HG03175 (cell line): Measurements from ENCODE around the gene FGB.
A peak's percentile ranks its signal among the peaks of the same experiment; 100 is the strongest.

ENCODE experiments used
- ATAC-seq: cut with Tn5 transposase; IDR thresholded peaks from one replicate; pipeline ENCODE4 v1.9.1; 2021; ENCODE audit warnings: mild to moderate bottlenecking, moderate library complexity; ENCODE audit not compliant: unreplicated experiment

The FGB gene

DNA sequence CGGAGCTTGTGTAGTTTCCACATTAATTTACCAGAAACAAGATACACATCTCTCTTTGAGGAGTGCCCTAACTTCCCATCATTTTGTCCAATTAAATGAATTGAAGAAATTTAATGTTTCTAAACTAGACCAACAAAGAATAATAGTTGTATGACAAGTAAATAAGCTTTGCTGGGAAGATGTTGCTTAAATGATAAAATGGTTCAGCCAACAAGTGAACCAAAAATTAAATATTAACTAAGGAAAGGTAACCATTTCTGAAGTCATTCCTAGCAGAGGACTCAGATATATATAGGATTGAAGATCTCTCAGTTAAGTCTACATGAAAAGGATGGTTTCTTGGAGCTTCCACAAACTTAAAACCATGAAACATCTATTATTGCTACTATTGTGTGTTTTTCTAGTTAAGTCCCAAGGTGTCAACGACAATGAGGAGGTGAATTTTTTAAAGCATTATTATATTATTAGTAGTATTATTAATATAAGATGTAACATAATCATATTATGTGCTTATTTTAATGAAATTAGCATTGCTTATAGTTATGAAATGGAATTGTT, at the start of gene FGB:
FGB (plus strand) TSS at position 315 of the 558 bp plus-strand sequence; CDS start at position 323, 8 bp downstream.
- no peak for ATAC-seq

GRCh38 chr4:154516318-154517029, 46.3 kb upstream of the FGB start:
- ATAC-seq: no peak

DNA sequence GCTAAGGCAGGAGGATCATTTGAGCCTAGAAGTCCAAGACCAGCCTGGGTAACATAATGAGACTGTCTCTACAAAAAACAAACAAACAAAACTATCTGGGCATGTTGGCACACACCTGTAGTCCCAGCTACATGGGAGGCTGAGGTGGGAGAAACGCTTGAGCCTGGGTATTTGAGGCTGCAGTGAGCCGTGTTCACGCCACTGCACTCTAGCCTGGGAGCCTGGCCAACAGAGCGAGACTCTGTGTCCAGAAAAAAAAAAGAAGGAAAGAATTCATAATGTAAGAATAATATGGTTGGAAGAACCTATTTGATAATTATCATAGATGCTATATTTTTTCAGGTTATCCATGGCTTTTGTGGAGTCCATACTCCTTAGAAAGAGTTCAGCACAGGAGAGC, 45.2 kb upstream of the FGB start:
- no peak for ATAC-seq

DNA sequence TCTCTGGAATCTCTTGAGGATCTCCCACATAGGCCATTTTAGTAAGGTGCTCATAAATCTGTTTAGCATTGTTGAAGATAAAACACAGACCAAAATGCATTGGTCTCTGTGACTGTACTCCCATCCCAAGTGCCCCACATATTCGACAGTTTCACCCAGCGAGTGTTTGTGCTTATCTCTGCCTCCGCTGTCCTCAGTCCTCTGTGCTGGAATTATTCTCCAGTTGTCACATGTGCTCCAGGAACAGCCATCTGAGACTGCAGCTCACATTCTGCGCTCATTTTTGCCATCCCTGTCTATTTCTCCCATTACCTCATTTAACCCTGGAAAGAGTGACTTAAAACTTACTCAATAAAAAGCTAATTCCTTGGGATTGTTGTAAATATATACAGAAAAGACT, 43.6 kb upstream of the FGB start:
- ATAC-seq: no peak

- ATAC-seq: no peak
Observed at GRCh38 chr4:154521607-154522006, 41.2 kb upstream of the FGB start.

DNA sequence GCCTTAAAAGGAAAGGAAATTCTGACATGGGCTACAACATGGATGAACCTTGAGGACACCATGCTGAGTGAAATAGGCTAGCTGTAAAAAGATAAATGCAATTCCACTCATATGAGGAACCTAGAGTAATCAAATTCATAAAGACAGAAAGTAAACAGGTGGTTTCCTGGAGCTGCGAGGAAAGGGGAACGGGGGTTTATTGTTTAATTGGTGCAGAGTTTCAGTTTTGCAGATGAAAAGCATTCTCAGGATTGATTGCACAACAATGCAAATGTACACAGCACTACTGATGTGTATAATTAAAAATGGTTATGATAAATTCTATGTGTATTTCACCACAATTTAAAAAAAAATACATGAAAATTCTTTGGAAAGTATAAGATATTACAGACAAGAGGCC, 36.7 kb upstream of the FGB start:
- peak; percentile 60 for ATAC-seq

GRCh38 chr4:154527308-154527707, 35.5 kb upstream of the FGB start:
- ATAC-seq: no peak

DNA sequence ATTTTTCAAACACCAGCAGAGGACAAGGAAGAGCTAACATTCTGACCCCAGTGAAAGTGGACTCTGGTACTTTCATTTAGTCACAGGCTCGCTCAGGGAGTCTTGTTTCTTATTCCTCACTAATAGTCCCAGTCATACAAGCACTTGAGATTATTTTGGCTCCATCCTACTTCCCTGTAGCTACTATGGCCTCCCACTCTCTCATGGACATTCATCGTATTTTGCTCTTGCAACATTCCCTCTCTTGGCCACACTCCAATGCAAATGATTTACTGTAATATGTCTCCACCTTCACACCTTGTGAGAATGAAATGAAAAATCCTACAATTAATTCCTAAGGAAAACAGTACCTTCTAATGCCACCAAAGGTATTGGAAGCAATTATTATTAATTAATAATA, 33.9 kb upstream of the FGB start:
- ATAC-seq: no peak

GRCh38 chr4:154529728-154530519, 32.9 kb upstream of the FGB start:
- no peak for ATAC-seq

GRCh38 chr4:154534296-154534695, 28.5 kb upstream of the FGB start:
- ATAC-seq: no peak

DNA sequence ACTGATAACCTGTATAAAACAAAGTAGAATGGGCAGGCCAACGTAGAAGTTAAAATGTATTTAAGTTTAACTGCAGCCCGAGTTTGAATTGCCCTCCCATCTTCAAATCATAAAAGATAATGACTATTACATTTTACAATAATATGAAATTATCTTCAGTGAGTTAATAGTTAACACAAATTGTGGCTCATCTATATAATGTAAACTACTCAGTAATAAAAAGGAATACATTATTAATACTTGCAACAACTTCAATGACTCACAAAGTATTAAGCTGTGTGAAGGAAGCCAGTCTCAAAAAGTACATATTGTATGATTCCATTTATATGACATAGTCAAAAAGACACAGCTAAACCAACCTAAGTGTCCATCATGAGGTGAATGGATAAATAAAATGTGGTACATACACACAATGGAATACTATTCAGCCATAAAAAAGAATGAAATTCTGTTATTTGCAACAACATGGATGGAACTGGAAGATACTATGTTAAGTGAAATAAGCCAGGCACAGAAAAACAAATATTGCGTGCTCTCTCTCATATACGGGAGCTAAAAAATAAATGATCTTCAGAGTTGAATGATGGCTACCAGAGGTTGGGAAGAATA, 20.4 kb upstream of the FGB start:
- ATAC-seq: no peak

DNA sequence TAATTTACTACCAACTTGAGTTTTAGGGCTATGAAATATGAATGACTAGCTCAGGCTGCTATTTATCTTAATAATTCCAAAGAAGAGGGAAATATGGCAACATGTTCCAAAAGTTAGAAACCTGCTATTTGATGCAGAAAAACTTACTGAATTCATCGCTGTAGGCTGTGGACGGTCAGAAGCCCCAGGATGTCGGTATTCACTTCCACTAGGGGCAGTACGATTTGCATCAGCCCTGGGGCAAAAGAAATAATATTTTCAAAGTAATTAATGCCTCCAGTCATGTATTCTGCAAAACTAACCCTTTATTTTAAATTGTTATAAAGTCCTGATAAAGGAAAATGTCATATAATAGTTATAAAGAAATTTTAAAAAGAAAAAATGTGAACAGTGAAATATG, 17.1 kb upstream of the FGB start:
- no peak for ATAC-seq

GRCh38 chr4:154549894-154550790, 12.7 kb upstream of the FGB start, which contains the start of gene PLRG1:
PLRG1 (minus strand) TSS chr4:154550400; CDS start chr4:154550308, 92 bp downstream.
- ATAC-seq: peak; percentile 98

DNA sequence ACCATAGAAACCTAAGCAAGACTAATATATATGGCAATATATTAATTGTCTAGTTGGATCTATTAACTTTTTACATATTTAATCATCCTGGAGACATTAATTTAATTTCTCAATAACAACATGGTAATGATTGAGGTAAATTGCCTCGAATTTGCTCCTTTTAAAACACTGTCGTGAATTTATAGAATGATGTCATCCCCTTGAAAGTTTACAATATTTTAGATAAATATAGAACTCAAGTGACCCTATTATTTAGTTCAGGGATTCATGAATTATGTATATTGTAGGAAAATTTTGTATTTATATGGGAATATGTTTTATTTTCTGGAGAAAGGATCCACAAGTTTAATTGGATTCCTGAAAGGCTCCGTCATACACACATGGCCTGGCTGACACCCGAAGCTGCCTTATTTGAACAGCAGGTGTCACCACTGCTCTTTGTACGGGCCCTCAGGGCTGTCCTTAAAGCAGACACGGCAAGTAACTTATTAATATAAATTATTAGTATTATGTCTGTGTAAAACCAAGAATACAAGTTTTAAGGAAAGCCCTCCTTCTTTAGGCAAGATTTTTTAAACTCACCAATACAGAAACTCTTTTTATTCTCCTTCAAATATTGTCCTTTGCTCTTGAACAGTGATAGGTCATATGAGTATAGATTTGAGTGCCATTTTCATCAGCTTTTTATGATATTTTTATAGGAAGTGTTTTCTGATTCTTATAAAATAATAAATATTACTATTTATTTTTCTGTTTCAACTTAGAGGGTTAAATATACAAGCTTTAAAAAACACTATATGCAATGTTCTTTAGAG, 10.7 kb upstream of the FGB start:
- ATAC-seq: peak; percentile 52

- ATAC-seq: peak; percentile 21
Observed at GRCh38 chr4:154559141-154559493, 3.7 kb upstream of the FGB start.

DNA sequence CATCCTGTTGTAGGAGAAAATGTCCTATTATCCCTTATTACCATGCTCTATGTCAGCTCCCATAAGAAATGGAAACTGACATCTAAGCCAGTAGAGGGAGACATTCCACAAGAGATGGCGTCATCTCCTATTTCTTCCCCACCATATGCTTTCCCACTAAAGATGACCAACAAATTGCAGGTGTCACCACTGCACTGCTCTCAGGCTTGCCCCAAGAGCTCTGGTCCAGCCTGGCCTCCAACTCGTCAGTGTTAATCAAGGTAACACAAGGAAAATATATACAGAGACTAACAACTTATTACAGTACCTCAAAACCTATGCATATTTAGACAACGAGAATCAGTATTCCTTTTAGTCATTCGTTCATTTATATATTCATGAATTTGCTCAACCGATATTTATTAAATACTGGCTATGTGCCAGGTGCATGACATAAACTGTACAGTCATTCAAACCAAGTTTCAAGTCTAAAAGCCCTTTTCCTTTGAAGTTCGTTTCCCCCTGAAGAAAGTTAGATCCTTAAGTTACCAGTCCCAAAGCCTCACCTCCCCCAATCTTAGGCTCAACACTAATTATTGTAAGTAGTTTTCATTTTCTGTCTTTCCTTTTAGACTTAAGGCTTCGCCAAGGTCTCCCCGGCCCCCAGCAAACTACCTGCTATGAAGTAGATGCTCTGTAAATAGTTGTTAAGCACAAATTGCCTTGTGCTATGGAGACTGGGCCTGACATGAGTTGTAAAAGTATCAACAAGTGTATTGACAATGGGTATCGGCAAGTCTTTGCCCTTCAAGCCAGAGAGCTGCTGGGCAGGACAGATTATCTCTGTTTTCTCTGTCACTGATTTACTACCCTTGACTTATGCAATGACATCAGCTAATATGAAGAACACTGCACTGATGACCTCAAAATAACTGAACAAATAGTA, 3.1 kb upstream of the FGB start:
- ATAC-seq: peak; percentile 78

DNA sequence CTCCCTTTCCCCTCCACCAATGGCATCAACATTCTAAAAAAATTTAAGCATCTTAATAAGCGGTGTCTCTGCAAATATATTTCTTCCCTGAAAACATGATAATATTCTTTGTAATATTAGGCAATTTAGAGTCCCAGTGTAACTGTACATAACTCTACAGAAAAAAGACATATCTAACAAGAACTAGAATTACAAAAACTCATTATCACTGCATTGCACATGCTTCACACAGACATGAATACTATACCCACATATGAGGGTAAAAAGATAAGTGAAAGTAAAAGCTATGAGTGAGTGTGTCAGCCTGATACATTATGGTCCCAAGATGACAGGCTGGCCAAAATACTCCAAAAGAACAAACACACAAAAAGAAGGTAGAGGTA, 2.4 kb upstream of the FGB start:
- no peak for ATAC-seq

GRCh38 chr4:154560824-154561231, 2.0 kb upstream of the FGB start:
- ATAC-seq: no peak

- no peak for ATAC-seq
Observed at GRCh38 chr4:154564311-154564710, 1.5 kb downstream of the FGB start.
